HG03439 (cell line): ENCODE results near the gene AP2A2.

Source experiments
- ATAC-seq: cut with Tn5 transposase; IDR thresholded peaks from one replicate; pipeline ENCODE4 v1.9.1; 2021; ENCODE audit warnings: mild to moderate bottlenecking, moderate library complexity; ENCODE audit not compliant: unreplicated experiment

The AP2A2 gene

DNA sequence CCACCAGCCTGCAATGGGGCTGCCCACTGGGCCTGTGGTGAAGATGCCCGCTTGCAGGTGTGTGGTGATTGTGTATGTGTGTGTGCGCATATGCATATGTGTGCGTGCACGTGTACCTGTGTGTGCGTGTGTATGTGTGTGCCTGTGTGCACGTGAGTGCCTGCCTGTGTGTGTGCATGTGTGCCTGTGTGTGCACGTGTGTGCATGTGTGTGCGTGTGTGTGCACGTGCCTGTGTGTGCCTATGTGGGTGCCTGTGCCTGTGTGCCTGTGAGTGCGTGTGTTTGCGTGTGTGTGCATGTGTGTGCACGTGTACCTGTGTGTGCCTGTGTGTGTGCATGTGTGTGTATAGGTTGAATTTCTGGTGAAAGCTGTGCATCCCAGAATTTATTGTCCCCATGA lies 113.3 kb downstream of the AP2A2 start:
- no peak for ATAC-seq

DNA sequence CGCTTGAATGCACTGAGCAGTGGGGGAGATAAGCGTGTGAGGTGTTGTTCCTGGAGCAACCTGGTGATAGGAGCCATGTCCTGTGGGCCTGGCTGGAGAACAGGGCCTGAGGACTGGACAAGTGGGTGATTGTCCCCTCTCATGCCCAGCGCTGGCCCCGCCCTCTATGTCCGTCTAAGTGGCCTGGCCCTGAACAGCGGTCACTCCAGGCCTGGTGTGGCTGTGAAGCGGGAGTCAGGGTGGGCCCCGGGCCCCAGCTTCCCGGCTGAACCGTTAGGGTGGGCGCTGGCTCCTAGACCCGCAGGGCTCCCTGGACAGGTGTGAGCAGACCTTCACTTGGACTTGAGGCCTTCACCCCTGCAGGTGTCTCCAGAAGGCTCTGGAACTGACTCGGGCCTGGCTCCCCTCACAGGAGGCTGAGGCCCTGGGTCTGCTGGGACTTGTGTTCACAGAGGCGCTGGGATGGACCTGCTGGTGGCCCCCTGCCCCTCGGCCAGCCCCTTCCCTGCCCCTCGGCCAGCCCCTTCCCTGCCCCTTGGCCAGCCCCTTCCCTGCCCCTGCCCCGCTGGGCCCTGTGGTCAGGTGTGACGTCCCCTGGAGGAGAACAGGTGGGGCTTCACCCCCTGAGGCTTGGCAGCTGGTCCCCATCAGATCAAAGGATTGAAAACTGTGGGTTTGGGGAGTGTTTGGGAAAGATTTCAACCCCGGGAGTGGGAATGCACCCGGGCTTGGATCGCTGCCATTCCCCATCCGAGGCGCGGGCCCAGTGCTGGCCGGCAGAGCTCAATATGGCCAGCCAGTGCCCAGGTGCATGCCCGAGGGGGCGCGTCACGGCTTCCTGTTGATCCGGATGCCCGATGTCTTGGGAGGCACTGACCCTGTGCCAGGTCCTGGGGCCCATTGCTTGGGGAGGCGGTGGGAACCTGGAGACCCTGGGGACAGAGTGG lies 114.1 kb downstream of the AP2A2 start:
- ATAC-seq, result no peak

DNA sequence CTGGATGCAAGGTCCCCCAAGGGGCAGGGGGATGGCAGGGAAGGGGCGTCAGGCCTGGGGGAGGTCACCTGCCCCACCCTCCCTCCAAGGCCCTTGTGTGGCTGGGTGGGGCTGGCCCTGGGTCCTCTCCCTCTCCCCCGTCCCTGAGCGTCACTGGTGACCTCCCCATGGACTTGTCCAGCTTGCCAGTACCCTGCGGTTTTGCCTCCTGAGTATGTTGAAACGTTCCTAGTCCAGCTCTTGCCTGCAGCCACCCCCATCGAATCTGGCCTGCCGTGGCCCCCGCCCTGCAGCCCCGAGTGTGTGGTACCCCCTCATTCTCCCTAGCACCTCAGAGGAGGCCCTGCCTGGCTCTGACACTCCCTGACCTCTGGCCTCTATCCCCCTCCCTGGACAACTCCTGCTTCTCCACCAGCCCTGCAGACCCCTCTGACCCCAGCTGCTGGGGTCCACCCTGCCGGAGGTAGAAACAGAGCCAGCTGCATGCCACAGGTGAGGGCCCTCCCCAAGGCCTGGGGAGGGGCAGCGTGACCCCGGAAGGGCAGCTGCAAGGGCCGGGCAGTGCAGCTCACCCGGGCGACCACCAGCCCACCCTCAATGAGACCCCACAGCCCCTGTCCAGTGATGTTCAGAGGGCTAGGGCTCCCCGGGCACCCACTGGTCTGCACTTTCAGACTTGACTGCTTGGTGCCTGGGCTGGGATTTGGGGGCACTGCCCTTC lies 114.9 kb downstream of the AP2A2 start:
- no peak for ATAC-seq

DNA sequence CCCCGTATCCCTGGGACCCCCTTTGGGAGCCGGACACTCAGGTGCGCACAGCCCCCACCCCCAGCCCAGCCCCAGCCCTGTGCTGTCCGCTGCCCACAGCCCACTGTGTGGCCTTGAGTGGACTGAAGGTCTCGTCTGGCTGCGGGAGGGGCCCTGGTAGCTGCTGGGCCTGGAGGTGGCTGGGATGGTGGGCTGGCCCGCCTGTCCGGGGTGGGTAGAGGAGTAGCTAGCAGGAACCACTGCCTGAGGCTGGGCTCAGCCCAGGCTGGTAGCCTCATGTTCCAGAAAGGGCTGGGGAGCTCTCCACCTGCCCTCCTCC lies 115.4 kb downstream of the AP2A2 start:
- no peak for ATAC-seq

- ATAC-seq, result no peak
These were observed 115.8 kb downstream of the AP2A2 start for GRCh38 chr11:1041471-1041870.

GRCh38 chr11:1041936-1042608 lies 116.4 kb downstream of the AP2A2 start:
- ATAC-seq, result no peak

DNA sequence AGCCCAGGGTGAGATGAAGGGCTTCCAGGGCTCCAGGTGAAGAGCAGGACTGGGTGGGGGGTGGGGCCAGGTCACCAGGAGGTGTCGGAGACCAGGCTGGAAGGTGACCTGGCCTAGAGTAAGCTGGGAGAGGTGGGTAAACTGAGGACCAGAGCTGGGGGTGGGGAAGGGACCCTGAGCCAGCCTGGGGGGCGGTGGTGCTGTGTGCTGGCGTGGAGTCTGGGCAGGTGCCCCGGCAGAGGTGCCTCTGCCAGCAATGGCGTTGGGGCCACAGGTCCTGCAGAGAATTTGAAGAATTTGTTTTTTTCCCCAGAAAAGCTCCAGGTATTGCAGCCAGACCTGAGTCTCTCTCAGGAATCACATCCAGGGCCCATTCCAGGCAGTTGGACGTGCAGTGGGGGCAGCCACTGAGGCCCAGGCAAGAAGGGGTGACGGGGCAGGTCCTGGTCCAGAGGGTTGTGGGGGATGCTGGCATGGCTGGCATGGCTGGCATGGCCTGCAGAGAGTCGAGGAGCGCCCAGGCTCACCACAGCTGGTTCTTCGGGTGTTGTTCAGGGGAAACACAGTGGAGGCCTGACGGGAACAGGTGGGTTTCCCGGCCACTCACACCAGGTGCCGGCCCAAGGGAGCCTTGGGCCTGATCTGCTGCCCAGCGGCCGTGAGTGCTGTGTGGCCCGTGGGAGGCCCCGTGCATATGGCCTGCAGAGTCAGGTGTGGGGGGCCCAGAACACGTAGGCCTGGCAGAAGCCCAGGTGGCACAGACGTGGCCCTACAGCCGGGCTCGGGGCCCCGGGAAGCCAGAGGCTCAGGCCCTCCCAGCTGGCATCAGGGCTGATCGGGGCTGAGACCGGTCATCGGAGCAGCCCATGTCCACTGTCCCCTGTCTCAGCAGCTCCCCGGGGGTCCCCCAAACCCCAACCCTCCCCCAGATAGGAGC lies 117.2 kb downstream of the AP2A2 start:
- no peak for ATAC-seq

DNA sequence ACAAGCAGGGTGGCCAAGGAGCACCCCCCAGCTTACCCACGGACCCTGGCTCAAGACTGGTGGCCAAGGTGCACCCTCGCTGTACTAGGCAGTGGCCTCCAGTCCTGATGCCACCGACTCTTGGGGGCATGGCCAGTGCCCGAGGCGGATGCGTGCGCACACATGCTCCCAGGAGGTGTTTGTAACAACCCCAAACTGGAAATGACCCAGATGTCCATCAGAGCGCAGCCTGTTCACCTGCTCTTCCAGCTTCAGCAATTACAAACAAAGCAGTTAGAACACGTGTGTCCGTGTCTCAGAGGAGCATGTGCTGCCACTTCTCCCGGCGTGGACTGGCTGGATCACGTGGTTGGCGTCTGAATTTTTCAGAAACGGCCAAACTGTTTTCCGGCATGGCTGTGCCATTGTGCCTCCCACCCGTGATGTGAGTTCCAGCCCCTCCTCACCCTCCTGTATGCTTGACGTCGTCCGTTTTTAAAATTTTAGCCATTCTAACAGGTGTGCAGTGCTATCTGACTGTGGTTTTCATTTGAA lies 118.0 kb downstream of the AP2A2 start:
- ATAC-seq, result no peak

- no peak for ATAC-seq
These were observed 118.5 kb downstream of the AP2A2 start for GRCh38 chr11:1044160-1044559.

DNA sequence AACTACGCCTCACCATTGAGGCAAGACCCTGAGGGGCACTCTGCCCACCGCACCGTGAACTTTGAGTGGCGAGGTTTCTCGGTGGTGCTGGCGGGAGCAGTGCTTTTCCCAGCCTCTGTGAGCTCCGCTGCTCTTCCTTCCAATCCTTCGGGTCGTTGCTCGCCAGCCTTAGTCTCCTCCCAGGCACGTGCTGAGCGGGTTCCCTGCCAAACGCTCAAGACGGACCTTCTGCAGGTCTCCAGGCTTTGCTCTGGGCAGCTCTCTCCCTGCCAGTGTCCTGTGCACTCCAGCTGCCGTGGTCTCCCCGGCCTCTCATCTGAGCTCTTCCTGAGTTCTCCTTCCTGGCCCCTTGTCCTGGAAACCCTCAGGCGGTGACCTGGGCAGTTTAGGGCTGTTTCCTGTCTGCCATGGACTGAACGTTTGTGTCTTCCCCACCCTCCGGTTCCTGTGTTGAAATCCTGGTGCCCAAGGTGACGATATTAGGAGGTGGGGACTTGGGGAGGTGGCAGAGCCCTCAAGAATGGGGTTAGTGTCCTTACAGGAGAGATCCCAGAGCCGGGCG lies 122.0 kb downstream of the AP2A2 start:
- ATAC-seq, result no peak

GRCh38 chr11:1048375-1049070 lies 122.9 kb downstream of the AP2A2 start:
- ATAC-seq, result no peak

DNA sequence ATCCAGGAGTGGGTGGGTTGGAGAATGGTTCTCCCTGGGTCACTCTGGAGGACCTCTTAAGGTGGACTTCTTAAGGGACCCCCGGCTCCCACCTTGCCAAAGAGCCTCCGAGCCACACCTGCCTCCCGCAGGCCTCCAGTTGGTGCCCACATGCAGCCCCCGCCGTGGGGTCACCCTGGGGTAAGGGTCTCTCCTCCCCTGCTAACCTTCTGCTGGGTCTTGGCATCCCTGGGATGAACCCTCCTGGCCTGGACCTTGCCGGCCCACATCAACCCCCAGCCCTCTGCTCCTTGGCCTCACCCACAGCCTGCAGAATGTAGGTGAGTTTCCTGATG lies 123.4 kb downstream of the AP2A2 start:
- ATAC-seq, result no peak

DNA sequence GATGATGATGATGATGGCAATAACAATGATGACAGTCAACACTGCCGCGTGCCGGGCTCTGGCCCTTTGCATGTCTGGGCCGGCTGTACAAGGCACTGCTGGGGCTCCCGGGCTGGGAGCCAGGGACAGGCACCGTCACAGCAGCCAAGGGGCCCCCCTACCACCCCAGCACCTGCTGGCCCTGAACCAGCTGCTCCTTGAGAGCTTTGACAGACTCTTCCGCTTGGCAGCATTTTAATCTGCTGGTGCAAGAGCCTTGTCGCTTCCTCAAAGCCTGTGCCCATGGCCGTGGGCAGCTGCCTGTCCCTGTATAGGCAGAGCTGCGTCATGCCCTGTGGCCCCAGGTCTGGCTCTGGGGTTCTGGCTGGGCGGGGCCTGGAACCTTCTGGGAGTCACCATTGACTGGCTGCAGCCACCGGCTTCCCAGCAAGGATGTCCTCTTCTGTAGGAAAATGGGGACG lies 123.8 kb downstream of the AP2A2 start:
- no peak for ATAC-seq

DNA sequence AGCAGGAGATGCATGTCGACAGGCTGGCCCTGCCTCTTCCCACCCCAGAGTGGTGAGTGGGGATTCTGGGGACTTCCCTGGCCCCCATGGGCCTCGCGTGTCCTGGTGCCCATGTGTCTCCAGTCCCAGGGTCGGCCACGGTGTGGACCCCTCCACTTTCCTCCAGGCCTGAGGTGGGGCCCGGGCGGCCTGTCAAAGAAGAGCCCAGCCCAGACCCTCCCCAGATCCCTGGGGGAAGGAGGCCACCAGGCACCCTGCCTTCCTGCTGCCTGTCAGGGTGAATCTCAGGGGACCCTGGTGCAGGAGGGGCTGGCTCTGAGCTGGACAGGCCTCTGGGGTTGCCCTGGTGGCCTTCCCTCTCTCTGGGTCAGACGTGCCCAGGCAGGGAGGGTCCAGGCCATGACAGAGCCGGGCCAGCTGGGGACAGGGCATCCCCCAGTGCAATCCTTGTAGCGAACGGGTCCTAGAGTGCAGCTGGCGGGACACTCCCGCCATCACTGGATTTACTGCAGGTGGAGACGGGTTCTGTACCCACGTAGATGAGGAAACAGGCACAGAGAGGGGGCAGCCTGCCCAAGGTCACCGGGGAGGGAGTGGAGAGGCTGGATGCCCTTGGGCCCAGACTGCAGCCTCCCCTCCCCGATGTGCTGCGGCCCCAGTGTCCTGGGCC lies 124.4 kb downstream of the AP2A2 start:
- no peak for ATAC-seq

- peak; percentile 66 for ATAC-seq
These were observed 125.1 kb downstream of the AP2A2 start for GRCh38 chr11:1050581-1051355.

- no peak for ATAC-seq
These were observed 125.9 kb downstream of the AP2A2 start for GRCh38 chr11:1051356-1052132.
